ENCODE data around the gene WNT10A. TPM values are rescaled to one million over a fixed set of nuclear protein-coding genes. Genes with fewer than 3 reads are reported as not detected.

WNT10A gene
- total RNA-seq, 1 experiment from 2014 or later = 1.5 TPM

DNA sequence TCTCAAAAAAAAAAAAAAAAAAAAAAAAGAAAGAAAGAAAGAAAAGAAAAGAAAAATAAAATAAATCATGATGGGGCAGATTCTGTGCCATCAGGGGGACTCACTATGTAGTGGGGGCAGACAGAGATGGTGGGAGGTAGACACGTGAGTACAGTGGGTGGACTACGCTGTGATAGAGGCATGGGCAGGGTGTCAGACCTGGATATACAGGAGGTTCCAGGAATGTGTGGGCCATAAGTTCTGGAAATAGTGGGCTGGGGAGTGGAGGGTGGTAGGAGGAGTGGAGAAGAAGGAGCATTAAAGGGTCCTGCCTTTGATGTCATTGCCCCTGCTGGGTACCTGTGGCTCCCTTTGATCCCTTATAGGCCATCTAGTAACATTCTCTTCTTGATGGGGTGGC, 29.9 kb upstream of the WNT10A start:
- Histone ChIP-seq H3K9ac (ENCODE audit: low read length) (no peak overlapping the region), H3K4me2 (ENCODE audit: low read length) (no peak overlapping the region), H2AFZ (ENCODE audit: low read depth, low read length, poor library complexity, severe bottlenecking) (no peak overlapping the region), H3K79me2 (ENCODE audit: insufficient read depth, low read length) (no peaks in the 10 kb centered on the region), H3K27me3 (ENCODE audit: insufficient read depth, low read length) (no peaks in the 10 kb centered on the region), H3K4me3 (replicated peaks in 1 of 2; ENCODE audit: low read depth in 1 of 2, low read length in 2 of 2) (no peak overlapping the region), H3K27ac (ENCODE audit: low read depth, low read length) (no peak overlapping the region; the same call in 1 of the 2 replicates), H3K4me1 (ENCODE audit: control insufficient read depth in 1 of 2, insufficient read depth in 2 of 2, low read length in 2 of 2) (peaks cover 32 to 67% of the 10 kb centered on the region in 2 experiments), H4K20me1 (ENCODE audit: insufficient read depth) (no peaks in the 10 kb centered on the region), H3K9me3 (ENCODE audit: control insufficient read depth in 1 of 2, insufficient read depth in 1 of 2, low read depth in 1 of 2, low read length in 2 of 2) (no peaks in the 10 kb centered on the region), H3K36me3 (ENCODE audit: control insufficient read depth in 1 of 2, insufficient read depth in 2 of 2, low read length in 2 of 2) (no peaks in the 10 kb centered on the region), H3K9me2 (ENCODE audit: insufficient read depth) (no peaks in the 10 kb centered on the region)
- RAD21 ChIA-PET (ENCODE audit: low non-redundant PET in 1 of 2, low total read pairs in 2 of 2, uncharacterized antibody in 2 of 2, unreplicated experiment in 2 of 2) = interaction anchor here in 1 of 2 experiments (0.6 kb wide), 1 partner anchor 269 kb away, joined by 3 read pairs; no protein-coding TSS in a partner anchor
- intact Hi-C loops (cut with micrococcal nuclease) = no loop called here
- no TSS peak for BruUV-seq (replicated peaks)
- CTCF ChIA-PET = interaction anchor here (1.0 to 4.3 kb wide), 7 partner anchors 26 to 192 kb away, joined by 3 to 71 read pairs (median 4); partner anchors contain the start of genes BCS1L and ZNF142
- ATAC-seq (no peak), DNase-seq (ENCODE audit: low read depth, low spot score) (no peak)
- POLR2A ChIA-PET = interaction anchor here (1.1 kb wide), 1 partner anchor 47 kb away, joined by 3 read pairs; no protein-coding TSS in a partner anchor
- TF ChIP-seq EGR1 (IDR thresholded peaks at IDR 0.05; ENCODE audit: low read depth) (no peak), POLR2A (IDR thresholded peaks at IDR 0.05; ENCODE audit: borderline replicate concordance, extremely low read depth, insufficient read depth, insufficient read length) (no peak), POLR2AphosphoS5 (IDR thresholded peaks at IDR 0.05; ENCODE audit: low read depth, low read length) (no peak), FOSL1 (IDR thresholded peaks at IDR 0.05; ENCODE audit: low read depth) (no peak), REST (IDR thresholded peaks at IDR 0.05; ENCODE audit: low read depth) (no peak), SP1 (IDR thresholded peaks at IDR 0.05; ENCODE audit: low read depth) (no peak), SRF (IDR thresholded peaks at IDR 0.05; ENCODE audit: low read depth) (no peak)
- TF ChIP-seq, protein P1, sequence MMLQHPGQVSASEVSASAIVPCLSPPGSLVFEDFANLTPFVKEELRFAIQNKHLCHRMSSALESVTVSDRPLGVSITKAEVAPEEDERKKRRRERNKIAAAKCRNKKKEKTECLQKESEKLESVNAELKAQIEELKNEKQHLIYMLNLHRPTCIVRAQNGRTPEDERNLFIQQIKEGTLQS (IDR thresholded peaks at IDR 0.05) = no peak
